Measurements from ENCODE around the gene RAB22A.

GRCh38 chr20:58322083-58322482 is 12.6 kb downstream of the RAB22A start:
- TF ChIP-seq CTCF (IDR thresholded peaks at IDR 0.05): no peak
- no peak for TF ChIP-seq POLR2A (IDR thresholded peaks at IDR 0.05)
